ENCODE data around the gene KCNIP3. TPM values are rescaled to one million over a fixed set of nuclear protein-coding genes. Genes with fewer than 3 reads are reported as not detected.

The KCNIP3 gene
- 4.6 and 11.0 TPM in 2 replicates for total RNA-seq

DNA sequence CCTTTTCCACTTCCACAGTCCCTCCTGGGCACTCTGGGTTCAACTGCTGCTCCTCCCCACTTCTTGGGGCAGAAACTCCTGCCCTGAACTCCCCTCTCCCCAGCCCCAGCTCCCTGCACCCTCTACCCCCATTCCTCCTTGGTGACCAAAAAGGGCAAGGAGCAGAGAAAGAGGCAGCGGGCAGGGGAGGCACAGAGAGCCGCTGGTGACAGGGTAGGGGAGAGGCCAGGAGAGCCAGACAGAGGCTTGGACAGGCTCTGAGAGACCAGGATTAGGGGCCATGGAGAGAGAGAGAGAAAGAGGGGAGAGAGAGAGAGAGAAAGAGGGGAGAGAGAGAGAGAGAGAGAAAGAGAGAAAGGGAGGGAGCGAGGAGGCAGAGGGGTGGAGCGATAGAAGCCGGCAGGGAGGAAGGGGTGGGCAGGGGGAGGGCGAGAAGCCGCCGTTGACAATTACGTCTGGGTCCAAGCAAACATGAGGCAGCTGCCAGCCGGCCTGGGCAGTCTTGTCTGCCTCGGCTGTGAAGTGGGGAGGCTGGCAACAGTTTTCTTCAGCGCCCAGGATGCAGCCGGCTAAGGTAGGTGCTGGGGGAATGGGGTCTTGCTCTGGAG, at the start of gene KCNIP3:
TSS of gene KCNIP3 (plus strand) at position 468 of the 608 bp plus-strand sequence. CDS start at position 560, 92 bp downstream.

DNA sequence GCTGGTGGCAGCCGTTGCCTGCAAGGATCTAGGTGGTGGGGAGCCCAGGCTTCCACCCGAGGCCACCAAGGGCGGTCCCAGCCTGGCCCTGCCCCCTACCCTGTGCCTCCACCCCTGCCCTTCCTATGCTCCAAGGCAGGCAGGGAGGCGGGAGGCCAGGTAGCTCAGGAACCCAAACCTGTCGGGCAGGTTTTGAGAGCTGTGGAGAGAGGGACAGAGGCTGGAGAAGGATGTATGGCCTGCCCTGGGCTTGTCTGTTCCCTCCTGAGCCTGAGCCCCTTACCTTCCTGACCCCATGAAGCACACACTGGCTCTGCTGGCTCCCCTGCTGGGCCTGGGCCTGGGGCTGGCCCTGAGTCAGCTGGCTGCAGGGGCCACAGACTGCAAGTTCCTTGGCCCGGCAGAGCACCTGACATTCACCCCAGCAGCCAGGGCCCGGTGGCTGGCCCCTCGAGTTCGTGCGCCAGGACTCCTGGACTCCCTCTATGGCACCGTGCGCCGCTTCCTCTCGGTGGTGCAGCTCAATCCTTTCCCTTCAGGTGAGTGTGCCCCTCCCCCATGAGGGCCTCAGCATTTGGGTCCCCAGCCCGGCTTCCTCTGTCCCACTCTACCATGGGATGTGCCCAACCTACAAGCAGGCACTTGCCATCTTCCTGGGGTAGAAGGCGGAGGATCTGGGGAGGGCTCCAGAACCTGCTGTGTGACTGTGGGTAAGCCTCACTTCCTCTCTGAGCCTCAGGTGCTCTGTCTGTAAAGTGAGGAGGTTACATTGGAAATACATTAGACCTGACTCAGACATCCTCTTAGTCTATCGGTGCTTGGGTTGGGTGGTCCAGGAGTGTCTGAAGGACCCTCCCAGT, 22.6 kb upstream of the KCNIP3 start, which contains the start of gene PROM2:
TSS of gene PROM2 (plus strand) at position 159 of the 860 bp plus-strand sequence. CDS start at position 296, 137 bp downstream.

DNA sequence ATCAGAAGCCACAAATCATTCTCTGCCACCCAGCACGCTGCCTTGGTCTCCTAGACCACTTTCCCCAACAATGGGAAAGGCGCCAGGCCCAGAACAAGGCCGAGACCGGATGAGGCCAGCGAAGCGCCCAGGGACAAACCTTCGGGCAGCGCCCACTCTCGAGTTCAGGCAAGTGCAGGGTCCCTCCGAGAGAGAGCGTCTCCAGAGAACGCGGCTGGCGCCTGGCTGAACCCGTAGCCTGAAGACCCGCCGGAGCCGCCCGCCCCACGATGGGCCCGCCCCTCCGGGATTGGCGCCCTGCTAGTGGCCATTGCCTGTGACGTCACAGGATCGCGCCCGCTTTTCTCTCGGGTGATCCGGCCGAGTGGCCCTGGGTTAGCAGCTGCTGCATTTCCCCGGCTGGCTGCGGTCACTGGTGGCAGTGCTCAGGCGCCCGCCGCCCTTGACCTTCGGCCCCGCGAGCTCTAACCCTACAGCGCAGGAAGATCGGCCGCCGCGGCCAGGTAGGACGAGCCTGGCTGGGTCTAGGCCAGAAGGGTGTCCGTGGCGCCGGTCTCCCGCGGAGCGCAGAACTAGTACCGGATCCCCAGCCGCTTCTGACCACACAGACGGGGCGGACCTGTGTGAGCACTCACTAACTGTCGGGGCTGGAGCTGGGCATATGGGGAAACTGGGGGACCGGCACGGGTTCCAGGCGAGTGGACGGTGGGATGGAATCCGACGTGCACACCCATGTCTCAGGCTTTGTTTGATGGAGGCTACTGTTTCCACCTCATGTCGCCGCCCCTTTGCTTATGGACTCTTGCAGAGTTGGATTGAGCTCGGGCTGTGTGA, 105.4 kb downstream of the KCNIP3 start, which contains the start of gene FAHD2A:
TSS of gene FAHD2A (plus strand) at position 339 of the 834 bp plus-strand sequence. CDS start 2,851 bp downstream, outside the sequence.

Other genes with a start within 250 kb of the KCNIP3 start
- gene MRPS5, start 175.5 kb upstream of the KCNIP3 start, total RNA-seq: 50.9 and 53.6 TPM in 2 replicates
- gene ZNF514, start 137.5 kb upstream of the KCNIP3 start, total RNA-seq: 2.6 and 5.0 TPM in 2 replicates
- 2.8 and 3.5 TPM in 2 replicates for gene ZNF2, start 131.5 kb upstream of the KCNIP3 start, total RNA-seq
- 1.2 and 3.2 TPM in 2 replicates for gene ZNF892, start 89.8 kb upstream of the KCNIP3 start, total RNA-seq
- gene PROM2, start 22.9 kb upstream of the KCNIP3 start, total RNA-seq: under 0.01 TPM in 1 of 2 replicates, not detected in the other
- gene FAHD2A, start 105.4 kb downstream of the KCNIP3 start, total RNA-seq: 25.1 and 36.7 TPM in 2 replicates
- not detected in 2 replicates for gene TRIM43B, start 187.4 kb downstream of the KCNIP3 start, total RNA-seq

Measured in myometrial cell (primary cell).